Measurements from ENCODE around the gene PLIN5.
"Not testable (repeated sequence)": the region's sequence is repeated elsewhere in the genome, so short reads cannot be mapped to it uniquely, and the experiment has no call there.

PLIN5 gene

GRCh38 chr19:4573682-4574081 is 38.7 kb upstream of the PLIN5 start:
- no peak for TF ChIP-seq CTCF (conservative IDR thresholded peaks at IDR 0.05; ENCODE audit: low read depth, low read length)
- no peak for DNase-seq (ENCODE audit: low read depth)
- no peak overlapping the region for H3K4me3 ChIP-seq (ENCODE audit: low read length)

- no peak overlapping the region for H3K4me3 ChIP-seq (ENCODE audit: low read length)
- DNase-seq (ENCODE audit: low read depth) = no peak
- TF ChIP-seq CTCF (conservative IDR thresholded peaks at IDR 0.05; ENCODE audit: low read depth, low read length) = no peak
These were observed 36.4 kb upstream of the PLIN5 start for GRCh38 chr19:4571305-4571917.

- DNase-seq (ENCODE audit: low read depth) = no peak
- no peak overlapping the region for H3K4me3 ChIP-seq (ENCODE audit: low read length)
- no peak for TF ChIP-seq CTCF (conservative IDR thresholded peaks at IDR 0.05; ENCODE audit: low read depth, low read length)
These were observed 35.9 kb upstream of the PLIN5 start for GRCh38 chr19:4570916-4571304.

- TF ChIP-seq CTCF (conservative IDR thresholded peaks at IDR 0.05; ENCODE audit: low read depth, low read length) = no peak
- no peak overlapping the region for H3K4me3 ChIP-seq (ENCODE audit: low read length)
- DNase-seq (ENCODE audit: low read depth) = no peak
These were observed 35.4 kb upstream of the PLIN5 start for GRCh38 chr19:4570402-4570801.

- no peak for DNase-seq (ENCODE audit: low read depth)
- no peak for TF ChIP-seq CTCF (conservative IDR thresholded peaks at IDR 0.05; ENCODE audit: low read depth, low read length)
- no peak overlapping the region for H3K4me3 ChIP-seq (ENCODE audit: low read length)
These were observed 33.9 kb upstream of the PLIN5 start for GRCh38 chr19:4568886-4569285.

GRCh38 chr19:4567584-4568071 is 32.6 kb upstream of the PLIN5 start:
- DNase-seq (ENCODE audit: low read depth) = no peak
- no peak overlapping the region for H3K4me3 ChIP-seq (ENCODE audit: low read length)
- peak; percentile 93 for TF ChIP-seq CTCF (conservative IDR thresholded peaks at IDR 0.05; ENCODE audit: low read depth, low read length)

GRCh38 chr19:4566402-4567051 is 31.5 kb upstream of the PLIN5 start:
- no peak for DNase-seq (ENCODE audit: low read depth)
- no peak for TF ChIP-seq CTCF (conservative IDR thresholded peaks at IDR 0.05; ENCODE audit: low read depth, low read length)
- no peak overlapping the region for H3K4me3 ChIP-seq (ENCODE audit: low read length)

- not testable (repeated sequence) for DNase-seq (ENCODE audit: low read depth)
These were observed 28.5 kb upstream of the PLIN5 start for GRCh38 chr19:4563562-4563961.

GRCh38 chr19:4562085-4562484 is 27.1 kb upstream of the PLIN5 start:
- H3K4me3 ChIP-seq (ENCODE audit: low read length); DNase-seq (ENCODE audit: low read depth): not testable (repeated sequence)

More at GRCh38 chr19:4563562-4563961, 28.5 kb upstream of the PLIN5 start:
- H3K4me3 ChIP-seq (ENCODE audit: low read length) = not testable (repeated sequence)

Data from retinal pigment epithelial cell (primary cell).